Measurements from ENCODE around the gene CATSPERE. TPM values are rescaled to one million over a fixed set of nuclear protein-coding genes. Genes with fewer than 3 reads are reported as not detected.

CATSPERE gene
- total RNA-seq, 2 experiments from 2014 or later, result 0.30 to 0.44 TPM

- peaks cover 3% of the 10 kb centered on the region for H3K4me1 Mint-ChIP-seq
- no peaks in the 10 kb centered on the region for H3K36me3 Mint-ChIP-seq
- DNase-seq (no peak), ATAC-seq (no peak)
- no peaks in the 10 kb centered on the region for H3K27me3 Mint-ChIP-seq
- CTCF ChIA-PET, result no interaction called here
- no peak overlapping the region for H3K4me3 Mint-ChIP-seq
- peaks cover 4% of the 10 kb centered on the region for H3K9me3 Mint-ChIP-seq (ENCODE audit: low read depth)
- H3K27ac Mint-ChIP-seq, result no peak overlapping the region
These were observed 122.4 kb downstream of the CATSPERE start for GRCh38 chr1:244583358-244583982.

- CTCF ChIA-PET, result no interaction called here
- ATAC-seq, result no peak
- no peak overlapping the region for H3K27ac Mint-ChIP-seq
- H3K36me3 Mint-ChIP-seq, result no peaks in the 10 kb centered on the region
- no peaks in the 10 kb centered on the region for H3K27me3 Mint-ChIP-seq
- peaks cover 3% of the 10 kb centered on the region for H3K4me1 Mint-ChIP-seq
- H3K9me3 Mint-ChIP-seq (ENCODE audit: low read depth), result no peaks in the 10 kb centered on the region
- no peak for DNase-seq
- no peak overlapping the region for H3K4me3 Mint-ChIP-seq
These were observed 124.8 kb downstream of the CATSPERE start for GRCh38 chr1:244585867-244586266.

- Mint-ChIP-seq H3K36me3 (no peaks in the 10 kb centered on the region), H3K9me3 (ENCODE audit: low read depth) (no peaks in the 10 kb centered on the region), H3K27ac (no peak overlapping the region), H3K4me3 (no peak overlapping the region), H3K4me1 (no peaks in the 10 kb centered on the region), H3K27me3 (peaks cover 3% of the 10 kb centered on the region)
- ATAC-seq (no peak), DNase-seq (no peak)
- CTCF ChIA-PET, result no interaction called here
These were observed 129.6 kb downstream of the CATSPERE start for GRCh38 chr1:244590670-244591069.

GRCh38 chr1:244598611-244599010 is 137.5 kb downstream of the CATSPERE start:
- Mint-ChIP-seq H3K9me3 (ENCODE audit: low read depth) (no peaks in the 10 kb centered on the region), H3K4me3 (no peak overlapping the region), H3K27ac (no peak overlapping the region)

GRCh38 chr1:244599937-244600350 is 138.9 kb downstream of the CATSPERE start:
- peak overlapping the region; percentile 67 for H3K4me3 Mint-ChIP-seq
- DNase-seq (peak; percentile 77), ATAC-seq (peak; percentile 98)
- H3K36me3 Mint-ChIP-seq, result no peaks in the 10 kb centered on the region
- H3K4me1 Mint-ChIP-seq, result peaks cover 14% of the 10 kb centered on the region
- H3K27me3 Mint-ChIP-seq, result peaks cover 9% of the 10 kb centered on the region
- CTCF ChIA-PET, result interaction anchor here (0.6 to 1.5 kb wide), 10 partner anchors 130 to 665 kb away, joined by 3 to 13 read pairs (median 3); a partner anchor contains a TSS
- no peaks in the 10 kb centered on the region for H3K9me3 Mint-ChIP-seq (ENCODE audit: low read depth)
- H3K27ac Mint-ChIP-seq, result peak overlapping the region; percentile 89

More at GRCh38 chr1:244598611-244599010, 137.5 kb downstream of the CATSPERE start:
- Mint-ChIP-seq H3K4me1 (peaks cover 14% of the 10 kb centered on the region), H3K27me3 (peaks cover 4% of the 10 kb centered on the region), H3K36me3 (no peaks in the 10 kb centered on the region)
- DNase-seq (no peak), ATAC-seq (no peak)
- CTCF ChIA-PET, result no interaction called here

- Mint-ChIP-seq H3K27me3 (peaks cover 9% of the 10 kb centered on the region), H3K27ac (no peak overlapping the region), H3K9me3 (ENCODE audit: low read depth) (no peaks in the 10 kb centered on the region), H3K4me1 (peaks cover 14% of the 10 kb centered on the region), H3K4me3 (no peak overlapping the region), H3K36me3 (no peaks in the 10 kb centered on the region)
- DNase-seq, result no peak
- ATAC-seq, result no peak
- CTCF ChIA-PET, result interaction anchor here (4.9 kb wide), 1 partner anchor 195 kb away, joined by 87 read pairs; no protein-coding TSS in a partner anchor
These were observed 140.3 kb downstream of the CATSPERE start for GRCh38 chr1:244601336-244601735.

- Mint-ChIP-seq H3K4me3 (no peak overlapping the region), H3K9me3 (ENCODE audit: low read depth) (no peaks in the 10 kb centered on the region), H3K36me3 (no peaks in the 10 kb centered on the region), H3K27me3 (peaks cover 9% of the 10 kb centered on the region), H3K4me1 (peaks cover 14% of the 10 kb centered on the region), H3K27ac (no peak overlapping the region)
- ATAC-seq (no peak), DNase-seq (no peak)
- CTCF ChIA-PET, result interaction anchor here (0.6 to 4.9 kb wide), 21 partner anchors 9 to 1006 kb away, joined by 3 to 87 read pairs (median 3); partner anchors contain the start of gene DESI2
These were observed 142.4 kb downstream of the CATSPERE start for GRCh38 chr1:244603498-244603897.

- no peak for ATAC-seq
- Mint-ChIP-seq H3K4me1 (no peaks in the 10 kb centered on the region), H3K27me3 (peaks cover 9% of the 10 kb centered on the region), H3K36me3 (no peaks in the 10 kb centered on the region), H3K27ac (no peak overlapping the region), H3K9me3 (ENCODE audit: low read depth) (no peaks in the 10 kb centered on the region), H3K4me3 (no peak overlapping the region)
- CTCF ChIA-PET, result interaction anchor here (1.4 to 4.9 kb wide), 4 partner anchors 47 to 437 kb away, joined by 5 to 87 read pairs (median 26); partner anchors contain the start of gene DESI2
- DNase-seq, result no peak
These were observed 144.8 kb downstream of the CATSPERE start for GRCh38 chr1:244605835-244606370.

- H3K27me3 Mint-ChIP-seq, result peaks cover 4% of the 10 kb centered on the region
- ATAC-seq (no peak), DNase-seq (no peak)
- H3K4me3 Mint-ChIP-seq, result no peak overlapping the region
- CTCF ChIA-PET, result no interaction called here
- peaks cover 4% of the 10 kb centered on the region for H3K4me1 Mint-ChIP-seq
- H3K27ac Mint-ChIP-seq, result no peak overlapping the region
- H3K36me3 Mint-ChIP-seq, result no peaks in the 10 kb centered on the region
- H3K9me3 Mint-ChIP-seq (ENCODE audit: low read depth), result no peaks in the 10 kb centered on the region
These were observed 153.2 kb downstream of the CATSPERE start for GRCh38 chr1:244614113-244614836.

GRCh38 chr1:244614879-244615278 is 153.8 kb downstream of the CATSPERE start:
- Mint-ChIP-seq H3K9me3 (ENCODE audit: low read depth) (no peaks in the 10 kb centered on the region), H3K4me1 (peaks cover 4% of the 10 kb centered on the region), H3K27me3 (peaks cover 4% of the 10 kb centered on the region), H3K4me3 (no peak overlapping the region), H3K36me3 (no peaks in the 10 kb centered on the region), H3K27ac (no peak overlapping the region)
- CTCF ChIA-PET, result no interaction called here
- no peak for ATAC-seq
- DNase-seq, result no peak

- DNase-seq (no peak), ATAC-seq (no peak)
- no peaks in the 10 kb centered on the region for H3K36me3 Mint-ChIP-seq
- CTCF ChIA-PET, result no interaction called here
- H3K9me3 Mint-ChIP-seq (ENCODE audit: low read depth), result no peaks in the 10 kb centered on the region
- H3K4me3 Mint-ChIP-seq, result no peak overlapping the region
- H3K4me1 Mint-ChIP-seq, result peaks cover 4% of the 10 kb centered on the region
- H3K27ac Mint-ChIP-seq, result no peak overlapping the region
- peaks cover 4% of the 10 kb centered on the region for H3K27me3 Mint-ChIP-seq
These were observed 154.2 kb downstream of the CATSPERE start for GRCh38 chr1:244615301-244615700.

- Mint-ChIP-seq H3K27me3 (peaks cover 39% of the 10 kb centered on the region), H3K4me1 (peaks cover 6% of the 10 kb centered on the region), H3K36me3 (no peaks in the 10 kb centered on the region), H3K4me3 (no peak overlapping the region), H3K27ac (no peak overlapping the region), H3K9me3 (ENCODE audit: low read depth) (no peaks in the 10 kb centered on the region)
- no peak for DNase-seq
- no peak for ATAC-seq
- CTCF ChIA-PET, result interaction anchor here (1.3 kb wide), 1 partner anchor 23 kb away, joined by 3 read pairs; no protein-coding TSS in a partner anchor
These were observed 165.6 kb downstream of the CATSPERE start for GRCh38 chr1:244626709-244627108.

- CTCF ChIA-PET, result no interaction called here
- Mint-ChIP-seq H3K4me1 (peaks cover 6% of the 10 kb centered on the region), H3K36me3 (no peaks in the 10 kb centered on the region), H3K27me3 (peaks cover 45% of the 10 kb centered on the region), H3K4me3 (no peak overlapping the region), H3K9me3 (ENCODE audit: low read depth) (no peaks in the 10 kb centered on the region), H3K27ac (no peak overlapping the region)
- no peak for DNase-seq
- no peak for ATAC-seq
These were observed 167.7 kb downstream of the CATSPERE start for GRCh38 chr1:244628789-244629188.

GRCh38 chr1:244633140-244633539 is 172.1 kb downstream of the CATSPERE start:
- no peak for ATAC-seq
- H3K27me3 Mint-ChIP-seq, result peaks cover 26% of the 10 kb centered on the region
- no peaks in the 10 kb centered on the region for H3K9me3 Mint-ChIP-seq (ENCODE audit: low read depth)
- no peak overlapping the region for H3K4me3 Mint-ChIP-seq
- no peaks in the 10 kb centered on the region for H3K36me3 Mint-ChIP-seq
- no peak for DNase-seq
- CTCF ChIA-PET, result no interaction called here
- no peak overlapping the region for H3K27ac Mint-ChIP-seq
- H3K4me1 Mint-ChIP-seq, result no peaks in the 10 kb centered on the region
